NOMO-1 (cell line): ENCODE results near the gene FBXO11.
A peak's percentile ranks its signal among the peaks of the same experiment; 100 is the strongest.

Source experiments
- DNase-seq, 2 experiments: peaks; one replicate each; lab custom pipeline; 2025; ENCODE audit not compliant: unreplicated experiment in 2 of 2; lab: John Stamatoyannopoulos, UW

FBXO11 gene

DNA sequence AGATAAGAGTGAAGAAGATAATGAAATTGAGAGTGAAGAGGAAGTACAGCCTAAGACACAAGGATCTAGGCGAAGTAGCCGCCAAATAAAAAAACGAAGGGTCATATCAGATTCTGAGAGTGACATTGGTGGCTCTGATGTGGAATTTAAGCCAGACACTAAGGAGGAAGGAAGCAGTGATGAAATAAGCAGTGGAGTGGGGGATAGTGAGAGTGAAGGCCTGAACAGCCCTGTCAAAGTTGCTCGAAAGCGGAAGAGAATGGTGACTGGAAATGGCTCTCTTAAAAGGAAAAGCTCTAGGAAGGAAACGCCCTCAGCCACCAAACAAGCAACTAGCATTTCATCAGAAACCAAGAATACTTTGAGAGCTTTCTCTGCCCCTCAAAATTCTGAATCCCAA is 107.7 kb downstream of the FBXO11 start:
- DNase-seq = peak; percentile 90

GRCh38 chr2:47796090-47796697 is 110.1 kb downstream of the FBXO11 start:
- DNase-seq = no peak

GRCh38 chr2:47785986-47786385 is 120.3 kb downstream of the FBXO11 start:
- peak; percentile 30 to 75 for DNase-seq

GRCh38 chr2:47784352-47784851 is 121.9 kb downstream of the FBXO11 start:
- DNase-seq = no peak

GRCh38 chr2:47783486-47784351 is 122.6 kb downstream of the FBXO11 start:
- peak; percentile 44 to 67 for DNase-seq

GRCh38 chr2:47782671-47783485 is 123.4 kb downstream of the FBXO11 start, which contains the start of gene MSH6:
Gene MSH6 (plus strand): TSS chr2:47783145. CDS start chr2:47783234, 89 bp downstream.
- peak; percentile 89 to 96 for DNase-seq

GRCh38 chr2:47782381-47782670 is 124.0 kb downstream of the FBXO11 start:
- DNase-seq = no peak

DNA sequence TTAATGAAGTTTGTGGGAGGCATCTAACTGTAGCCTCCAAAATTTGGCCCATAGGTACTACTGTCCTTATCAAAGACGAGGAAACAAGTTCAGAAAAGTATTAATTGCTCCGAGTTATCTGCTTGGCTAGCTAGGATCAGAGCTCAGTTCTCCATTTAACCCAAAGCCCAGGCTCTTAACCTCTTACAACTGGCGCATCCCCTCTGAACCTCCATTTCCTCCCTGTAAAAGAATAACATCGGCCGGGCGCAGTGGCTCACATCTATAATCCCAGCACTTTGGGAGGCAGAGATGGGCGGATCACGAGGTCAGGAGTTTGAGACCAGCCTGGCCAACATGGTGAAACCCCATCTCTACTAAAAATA is 126.9 kb downstream of the FBXO11 start:
- no peak for DNase-seq

GRCh38 chr2:47778698-47779425 is 127.4 kb downstream of the FBXO11 start:
- DNase-seq = no peak

GRCh38 chr2:47777277-47777937 is 128.9 kb downstream of the FBXO11 start:
- no peak for DNase-seq

GRCh38 chr2:47774567-47774966 is 131.7 kb downstream of the FBXO11 start:
- DNase-seq = no peak

- DNase-seq = no peak
Measured at GRCh38 chr2:47772343-47772742, 134.0 kb downstream of the FBXO11 start.

GRCh38 chr2:47771211-47771610 is 135.1 kb downstream of the FBXO11 start:
- DNase-seq = no peak

DNA sequence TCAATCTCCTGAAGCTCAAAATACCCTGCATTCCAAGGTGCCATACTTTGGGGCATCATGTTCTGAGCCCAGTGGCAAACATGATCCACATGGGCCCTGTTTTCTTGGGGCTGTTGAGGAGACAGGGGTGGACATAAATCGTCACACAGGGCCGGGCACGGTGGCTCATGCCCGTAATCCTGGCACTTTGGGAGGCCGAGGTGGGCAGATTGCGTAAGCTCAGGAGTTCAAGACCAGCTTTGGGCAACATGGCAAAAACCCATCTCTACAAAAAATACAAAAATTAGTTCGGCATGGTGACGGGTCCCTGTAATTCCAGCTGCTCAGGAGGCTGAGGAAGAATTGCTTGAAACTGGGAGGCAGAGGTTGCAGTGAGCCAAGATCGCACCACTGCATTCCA is 137.0 kb downstream of the FBXO11 start:
- no peak for DNase-seq

DNA sequence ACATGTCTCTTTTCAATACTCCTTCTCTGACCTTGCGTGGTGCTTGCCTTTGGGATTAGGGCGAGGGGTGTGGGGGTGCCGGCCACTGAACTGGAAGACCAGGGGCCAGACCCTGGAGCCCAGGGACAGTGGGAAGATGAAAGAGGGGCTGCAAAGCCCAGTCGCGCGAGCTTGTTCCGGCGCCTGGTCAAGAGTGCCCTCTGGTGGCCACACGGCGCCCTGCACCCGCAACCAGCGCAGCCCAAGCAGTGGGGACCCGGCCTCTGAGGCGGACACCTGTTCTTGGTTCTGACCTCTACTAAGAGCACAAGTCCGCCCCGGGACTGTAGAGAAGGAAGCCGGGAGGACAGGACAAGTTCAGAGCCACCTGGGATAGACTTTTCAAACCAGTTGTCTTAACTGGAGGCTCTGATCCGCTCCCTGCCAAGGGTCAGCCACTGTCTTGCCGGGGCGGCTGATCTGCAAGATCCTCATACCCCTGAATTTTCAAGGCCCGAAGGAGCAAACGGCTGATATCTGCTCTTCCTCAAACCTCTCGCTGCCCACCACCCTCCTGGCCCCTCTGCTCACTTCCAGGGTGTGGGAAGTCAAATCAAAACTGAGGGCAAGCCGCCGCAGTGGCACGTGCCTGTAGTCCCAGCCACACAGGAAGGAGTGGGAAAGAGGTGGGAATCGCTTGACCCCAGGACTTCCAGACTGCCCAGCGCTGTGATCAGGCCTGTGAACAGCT is 138.3 kb downstream of the FBXO11 start:
- DNase-seq = peak; percentile 38 to 45

DNA sequence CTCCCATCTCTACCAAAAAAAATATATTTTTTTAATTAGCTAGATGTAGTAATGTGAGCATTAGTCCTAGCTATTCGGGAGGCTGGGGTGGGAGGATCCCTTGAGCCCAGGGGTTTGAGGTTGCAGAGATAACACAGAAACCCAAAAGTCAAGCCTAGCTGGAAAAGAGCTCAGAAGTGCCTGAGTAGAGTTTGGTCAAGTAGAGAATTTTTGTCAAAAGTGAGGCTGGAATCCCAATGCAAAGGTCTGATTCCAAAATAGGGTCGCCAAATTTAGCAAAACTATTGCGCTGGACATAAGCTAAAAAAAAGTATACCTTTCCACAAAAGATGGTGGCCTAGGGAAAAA is 138.8 kb downstream of the FBXO11 start:
- no peak for DNase-seq

GRCh38 chr2:47751856-47752414 is 154.4 kb downstream of the FBXO11 start:
- DNase-seq = no peak

- DNase-seq = no peak
Measured at GRCh38 chr2:47747878-47748277, 158.4 kb downstream of the FBXO11 start.

GRCh38 chr2:47744074-47744473 is 162.2 kb downstream of the FBXO11 start:
- DNase-seq = no peak
